Omental fat pad (tissue), 4 donors: ENCODE data around the gene TTI1. TPM values are rescaled to one million over a fixed set of nuclear protein-coding genes. Genes with fewer than 3 reads are reported as not detected.

Experiments used
- ATAC-seq: fragments of 150-250 bp; one replicate; pipeline ENCODE4 v1.9.1; 2016; ENCODE audit warnings: mild to moderate bottlenecking, moderate library complexity; ENCODE audit not compliant: low FRiP score
- DNase-seq: peaks from one replicate; pipeline ENCODE4 v3.0.0-alpha.2; 2019; ENCODE audit warnings: low spot score
- CTCF ChIP-seq, 3 donors: fragments of 450-650 bp; IDR thresholded peaks; one replicate each; pipeline ENCODE4 v1.5.1; 2016 to 2017; ENCODE audit warnings: antibody characterized with exemption in 3 of 3, mild to moderate bottlenecking in 3 of 3, moderate library complexity in 2 of 3
- total RNA-seq, 4 donors: library from RNA; depleted of rRNA; stranded (reverse); fragments of >200 nt; gene quantifications; one replicate each; pipeline ENCODE4 v1.1.0, GENCODE V29; 2016

Gene TTI1
- total RNA-seq, 4 donors from 2014 or later: 10.6 to 29.3 (median 15.0) TPM

- TF ChIP-seq CTCF (IDR thresholded peaks at IDR 0.05): no peak
- no peak for ATAC-seq
- DNase-seq: no peak
These were observed 55.5 kb downstream of the TTI1 start for GRCh38 chr20:37977786-37978185.

- ATAC-seq (no peak), DNase-seq (no peak)
- TF ChIP-seq CTCF (IDR thresholded peaks at IDR 0.05): no peak
These were observed 55.9 kb downstream of the TTI1 start for GRCh38 chr20:37977338-37977737.

GRCh38 chr20:37976887-37977286, 56.4 kb downstream of the TTI1 start:
- no peak for DNase-seq
- no peak for ATAC-seq
- TF ChIP-seq CTCF (IDR thresholded peaks at IDR 0.05): no peak

- TF ChIP-seq CTCF (IDR thresholded peaks at IDR 0.05): no peak
- no peak for DNase-seq
- no peak for ATAC-seq
These were observed 60.0 kb downstream of the TTI1 start for GRCh38 chr20:37973059-37973910.

GRCh38 chr20:37972256-37973058, 60.8 kb downstream of the TTI1 start:
- ATAC-seq: no peak
- TF ChIP-seq CTCF (IDR thresholded peaks at IDR 0.05): no peak
- DNase-seq: no peak

- ATAC-seq (no peak), DNase-seq (no peak)
- no peak for TF ChIP-seq CTCF (IDR thresholded peaks at IDR 0.05)
These were observed 61.6 kb downstream of the TTI1 start for GRCh38 chr20:37971561-37972127.
